ENCODE measurements around the gene AGFG1. TPM values are rescaled to one million over a fixed set of nuclear protein-coding genes. Genes with fewer than 3 reads are reported as not detected.

The AGFG1 gene
- total RNA-seq, 1 donor from 2014 or later: 75.1 TPM

GRCh38 chr2:227509824-227510619, 38.1 kb downstream of the AGFG1 start:
- DNase-seq (ENCODE audit: low read depth): no peak
- H3K36me3 ChIP-seq (ENCODE audit: control insufficient read depth, insufficient read depth, low read length): no peaks in the 10 kb centered on the region
- TF ChIP-seq CTCF (IDR thresholded peaks at IDR 0.05; ENCODE audit: insufficient read depth, low read length, poor library complexity, severe bottlenecking): no peak
- no peak overlapping the region for H3K4me3 ChIP-seq (ENCODE audit: low read depth, low read length)
- H3K27me3 ChIP-seq (ENCODE audit: control insufficient read depth, insufficient read depth, low read length): no peaks in the 10 kb centered on the region

GRCh38 chr2:227510620-227510958, 38.6 kb downstream of the AGFG1 start:
- TF ChIP-seq CTCF (IDR thresholded peaks at IDR 0.05; ENCODE audit: insufficient read depth, low read length, poor library complexity, severe bottlenecking): no peak
- Histone ChIP-seq H3K27me3 (ENCODE audit: control insufficient read depth, insufficient read depth, low read length) (no peaks in the 10 kb centered on the region), H3K4me3 (ENCODE audit: low read depth, low read length) (no peak overlapping the region), H3K36me3 (ENCODE audit: control insufficient read depth, insufficient read depth, low read length) (no peaks in the 10 kb centered on the region)
- no peak for DNase-seq (ENCODE audit: low read depth)

- no peaks in the 10 kb centered on the region for H3K36me3 ChIP-seq (ENCODE audit: control insufficient read depth, insufficient read depth, low read length)
- TF ChIP-seq CTCF (IDR thresholded peaks at IDR 0.05; ENCODE audit: insufficient read depth, low read length, poor library complexity, severe bottlenecking): no peak
- no peak for DNase-seq (ENCODE audit: low read depth)
- no peak overlapping the region for H3K4me3 ChIP-seq (ENCODE audit: low read depth, low read length)
- no peaks in the 10 kb centered on the region for H3K27me3 ChIP-seq (ENCODE audit: control insufficient read depth, insufficient read depth, low read length)
These were observed 39.4 kb downstream of the AGFG1 start for GRCh38 chr2:227511239-227511930.

- no peak overlapping the region for H3K4me3 ChIP-seq (ENCODE audit: low read depth, low read length)
- H3K27me3 ChIP-seq (ENCODE audit: control insufficient read depth, insufficient read depth, low read length): no peaks in the 10 kb centered on the region
- no peak for TF ChIP-seq CTCF (IDR thresholded peaks at IDR 0.05; ENCODE audit: insufficient read depth, low read length, poor library complexity, severe bottlenecking)
- H3K36me3 ChIP-seq (ENCODE audit: control insufficient read depth, insufficient read depth, low read length): no peaks in the 10 kb centered on the region
- DNase-seq (ENCODE audit: low read depth): no peak
These were observed 40.0 kb downstream of the AGFG1 start for GRCh38 chr2:227511955-227512354.

GRCh38 chr2:227513113-227513512, 41.2 kb downstream of the AGFG1 start:
- H3K27me3 ChIP-seq (ENCODE audit: control insufficient read depth, insufficient read depth, low read length): no peaks in the 10 kb centered on the region
- no peaks in the 10 kb centered on the region for H3K36me3 ChIP-seq (ENCODE audit: control insufficient read depth, insufficient read depth, low read length)
- no peak for DNase-seq (ENCODE audit: low read depth)
- no peak for TF ChIP-seq CTCF (IDR thresholded peaks at IDR 0.05; ENCODE audit: insufficient read depth, low read length, poor library complexity, severe bottlenecking)
- no peak overlapping the region for H3K4me3 ChIP-seq (ENCODE audit: low read depth, low read length)
